Psoas muscle (tissue), 8 donors: ENCODE measurements around the gene RAPGEF4. TPM values are rescaled to one million over a fixed set of nuclear protein-coding genes. Genes with fewer than 3 reads are reported as not detected.

Experiments
- ATAC-seq, 4 donors: fragments of 200-7000 bp; cut with Tn5 transposase; one replicate each; pipeline ENCODE4 v1.9.1; 2020; ENCODE audit warnings: moderate library complexity in 3 of 4, mild to moderate bottlenecking in 2 of 4
- DNase-seq, 2 donors: peaks; one replicate each; pipeline ENCODE4 v3.0.0-alpha.2; 2020
- H3K27ac ChIP-seq: fragments of 200-600 bp; one replicate; pipeline ENCODE4 v1.8.0; 2022
- H3K27me3 ChIP-seq, 3 donors: fragments of 200-600 bp in 1 of 3; one replicate each; pipeline versions ENCODE4 v1.6.1 to v1.8.0; 2013 to 2022; ENCODE audit warnings: low read length in 2 of 3, mild to moderate bottlenecking in 2 of 3, moderate library complexity in 1 of 3; ENCODE audit not compliant: insufficient read depth in 3 of 3
- H3K36me3 ChIP-seq, 2 donors: fragments of 200-600 bp in 1 of 2; one replicate each; pipeline versions ENCODE4 v1.6.1 to v1.8.0; 2013 to 2022; ENCODE audit warnings: low read depth in 1 of 2, mild to moderate bottlenecking in 1 of 2, moderate library complexity in 1 of 2; ENCODE audit not compliant: insufficient read depth in 1 of 2
- H3K4me1 ChIP-seq: fragments of 200-600 bp; one replicate; pipeline ENCODE4 v1.8.0; 2022
- H3K4me3 ChIP-seq: fragments of 200-600 bp; one replicate; pipeline ENCODE4 v1.8.0; 2022; ENCODE audit warnings: mild to moderate bottlenecking
- H3K9me3 ChIP-seq: fragments of 200-600 bp; one replicate; pipeline ENCODE4 v1.8.0; 2022
- WGBS, 3 donors: extraction: QIAGEN DNeasy Blood & Tissue Kit; methylation state at CpG; one replicate each; pipeline versions ENCODE4 v1.1.6 to v1.1.7; 2013; 5-methylcytosine and 5-hydroxymethylcytosine counted together
- intact Hi-C, 2 donors: fragments of 100-400 bp; cut with DNase I; formaldehyde crosslinking; loops; one replicate each; pipeline versions ENCODE4 v1.11.0 to v1.14.2; 2022
- polyA plus RNA-seq, 3 donors: library from polyadenylated mRNA; stranded (reverse); fragments of 200-250 nt; gene quantifications; one replicate each; pipeline ENCODE4 v1.2.3, GENCODE V29; 2013
- total RNA-seq, 4 donors: library from RNA; stranded (reverse); fragmentation: NEBNext Ultra II Directional in 2 of 4; extraction: Animal tissue kit (Norgen Biotek cat#: 25700) in 2 of 4; gene quantifications; one replicate each; pipeline versions ENCODE4 v1.2.1 to v1.2.4, GENCODE V29; 2021 to 2023
- TF ChIP-seq, protein P1 (sequence below): fragments of 200-600 bp; IDR thresholded peaks from one replicate; pipeline ENCODE4 v1.8.0; 2022; ENCODE audit warnings: antibody characterized with exemption
- donor health status: healthy with polysubstance abuse.
- donor health status: DM: no; HTN: no; CAD: no; lungs with moderate emphysema.
- donor health status: Bipolar disorder and iron deficiency.
- donor health status: healthy.
- donor health status: DM: yes; HTN: yes; CAD: no.
- donor health status: DM: no; HTN: no; CAD: no.
- donor health status: DM: no; HTN: no; CAD: no.
- donor health status: DM: yes; HTN: yes; CAD: no.

RAPGEF4 gene
- total and polyA plus RNA-seq, 7 donors: 0.61 to 2.0 (median 0.92) TPM

GRCh38 chr2:172877826-172878225 lies 142.2 kb downstream of the RAPGEF4 start:
- no peaks in the 10 kb centered on the region for H3K36me3 ChIP-seq
- no peaks in the 10 kb centered on the region for H3K27me3 ChIP-seq
- H3K4me3 ChIP-seq: no peak overlapping the region
- ATAC-seq: no peak
- no peaks in the 10 kb centered on the region for H3K4me1 ChIP-seq
- WGBS, 3 donors: 61 to 76% (median 62%) methylated on average over 2 of the region's 2 CpGs
- TF ChIP-seq, protein P1, sequence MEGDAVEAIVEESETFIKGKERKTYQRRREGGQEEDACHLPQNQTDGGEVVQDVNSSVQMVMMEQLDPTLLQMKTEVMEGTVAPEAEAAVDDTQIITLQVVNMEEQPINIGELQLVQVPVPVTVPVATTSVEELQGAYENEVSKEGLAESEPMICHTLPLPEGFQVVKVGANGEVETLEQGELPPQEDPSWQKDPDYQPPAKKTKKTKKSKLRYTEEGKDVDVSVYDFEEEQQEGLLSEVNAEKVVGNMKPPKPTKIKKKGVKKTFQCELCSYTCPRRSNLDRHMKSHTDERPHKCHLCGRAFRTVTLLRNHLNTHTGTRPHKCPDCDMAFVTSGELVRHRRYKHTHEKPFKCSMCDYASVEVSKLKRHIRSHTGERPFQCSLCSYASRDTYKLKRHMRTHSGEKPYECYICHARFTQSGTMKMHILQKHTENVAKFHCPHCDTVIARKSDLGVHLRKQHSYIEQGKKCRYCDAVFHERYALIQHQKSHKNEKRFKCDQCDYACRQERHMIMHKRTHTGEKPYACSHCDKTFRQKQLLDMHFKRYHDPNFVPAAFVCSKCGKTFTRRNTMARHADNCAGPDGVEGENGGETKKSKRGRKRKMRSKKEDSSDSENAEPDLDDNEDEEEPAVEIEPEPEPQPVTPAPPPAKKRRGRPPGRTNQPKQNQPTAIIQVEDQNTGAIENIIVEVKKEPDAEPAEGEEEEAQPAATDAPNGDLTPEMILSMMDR: no peak
- intact Hi-C loops: no loop called here
- H3K9me3 ChIP-seq: no peaks in the 10 kb centered on the region
- no peak for DNase-seq
- H3K27ac ChIP-seq: no peak overlapping the region

DNA sequence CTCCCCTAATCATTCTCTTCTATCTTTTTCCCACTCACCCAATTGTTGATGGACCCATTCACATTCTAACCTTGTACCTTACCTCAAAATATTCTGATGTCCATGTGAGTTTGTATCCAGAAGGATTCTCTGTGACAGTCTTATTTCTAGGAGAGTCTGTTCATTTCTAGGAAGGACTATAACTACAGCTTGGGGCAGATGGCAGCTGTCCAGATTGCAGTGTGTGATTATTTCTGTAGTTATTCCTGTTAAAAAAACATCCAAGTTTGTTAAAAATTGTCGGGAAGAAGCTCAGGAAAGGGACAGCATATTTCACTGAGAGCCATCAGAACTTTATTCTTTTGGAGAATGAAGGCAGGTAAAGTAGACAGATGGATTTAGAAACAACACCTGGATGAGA lies 142.6 kb downstream of the RAPGEF4 start:
- TF ChIP-seq, protein P1: no peak
- no peak overlapping the region for H3K4me3 ChIP-seq
- no peaks in the 10 kb centered on the region for H3K27me3 ChIP-seq
- ATAC-seq: no peak
- no peaks in the 10 kb centered on the region for H3K9me3 ChIP-seq
- DNase-seq: no peak
- intact Hi-C loops: no loop called here
- no peaks in the 10 kb centered on the region for H3K4me1 ChIP-seq
- H3K27ac ChIP-seq: no peak overlapping the region
- 32 to 41% (median 33%) methylated on average over 1 of the region's 1 CpG for WGBS, 3 donors
- no peaks in the 10 kb centered on the region for H3K36me3 ChIP-seq

- WGBS, 3 donors: 54 to 73% (median 62%) methylated on average over 1 of the region's 1 CpG
- Histone ChIP-seq H3K36me3 (no peaks in the 10 kb centered on the region), H3K27ac (no peak overlapping the region), H3K4me1 (no peaks in the 10 kb centered on the region), H3K4me3 (no peak overlapping the region), H3K27me3 (no peaks in the 10 kb centered on the region), H3K9me3 (no peaks in the 10 kb centered on the region)
- intact Hi-C loops: no loop called here
- TF ChIP-seq, protein P1: no peak
- no peak for DNase-seq
- ATAC-seq: no peak
Observed at GRCh38 chr2:172884336-172884735, 148.7 kb downstream of the RAPGEF4 start.

DNA sequence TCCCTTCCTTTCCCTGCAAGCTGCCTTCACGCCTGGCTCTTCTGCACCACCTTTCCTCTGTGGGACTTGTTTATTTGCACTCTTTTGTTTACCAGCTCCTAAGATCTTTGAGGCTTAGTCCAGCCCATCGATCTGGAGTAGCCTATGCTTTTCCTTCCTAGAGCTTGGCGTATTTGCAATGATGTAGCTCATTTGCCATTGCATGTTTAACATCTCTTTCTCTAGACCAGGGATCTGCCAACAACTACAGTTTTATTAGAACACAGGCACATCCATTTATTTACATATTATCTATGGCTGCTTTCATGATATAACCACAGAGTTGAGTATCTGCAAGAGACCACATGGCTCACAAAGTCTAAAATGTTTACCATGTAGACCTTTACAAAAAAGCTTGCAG lies 150.4 kb downstream of the RAPGEF4 start:
- intact Hi-C loops: no loop called here
- Histone ChIP-seq H3K27me3 (no peaks in the 10 kb centered on the region), H3K4me3 (no peak overlapping the region), H3K36me3 (no peaks in the 10 kb centered on the region), H3K4me1 (no peaks in the 10 kb centered on the region), H3K27ac (no peak overlapping the region), H3K9me3 (no peaks in the 10 kb centered on the region)
- TF ChIP-seq, protein P1: no peak
- WGBS, 3 donors: 88 to 95% (median 94%) methylated on average over 3 of the region's 3 CpGs
- no peak for DNase-seq
- ATAC-seq: no peak

- TF ChIP-seq, protein P1: no peak
- H3K27me3 ChIP-seq: no peaks in the 10 kb centered on the region
- ATAC-seq (no peak), DNase-seq (no peak)
- intact Hi-C loops: no loop called here
- H3K36me3 ChIP-seq: no peaks in the 10 kb centered on the region
- 82 to 94% (median 91%) methylated on average over 2 of the region's 2 CpGs for WGBS, 3 donors
- H3K9me3 ChIP-seq: no peaks in the 10 kb centered on the region
- no peak overlapping the region for H3K27ac ChIP-seq
- H3K4me1 ChIP-seq: no peaks in the 10 kb centered on the region
- no peak overlapping the region for H3K4me3 ChIP-seq
Observed at GRCh38 chr2:172887280-172887679, 151.6 kb downstream of the RAPGEF4 start.
